ENCODE measurements around the gene FAM177A1. TPM values are rescaled to one million over a fixed set of nuclear protein-coding genes. Genes with fewer than 3 reads are reported as not detected.

The FAM177A1 gene
- total RNA-seq, 1 donor from 2014 or later: 58.2 TPM

DNA sequence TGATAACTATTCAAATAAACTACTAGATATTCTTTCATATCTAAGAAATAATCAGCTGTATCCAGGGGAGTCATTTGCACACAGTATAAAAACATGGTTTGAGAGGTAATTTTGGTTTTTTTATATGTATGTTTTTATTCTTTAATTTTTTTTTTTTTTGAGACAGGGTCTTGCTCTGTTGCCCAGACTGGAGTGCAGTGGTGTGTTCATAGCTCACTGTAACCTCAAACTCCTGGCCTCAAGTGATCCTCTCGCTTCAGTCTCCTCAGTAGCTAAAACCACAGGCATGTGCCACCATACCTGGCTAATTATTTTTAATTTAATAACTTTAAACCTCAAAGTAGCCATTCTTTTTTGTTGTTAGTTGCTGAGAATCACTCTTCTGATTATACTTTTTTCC lies 78.1 kb downstream of the FAM177A1 start:
- Histone ChIP-seq H3K4me3 (peak overlapping the region; percentile 82), H3F3A (ENCODE audit: low read depth) (peaks cover 16% of the 10 kb centered on the region), H3K4me2 (peak overlapping the region; percentile 89), H2AFZ (replicated peaks) (no peak overlapping the region), H3K9me3 (ENCODE audit: low read depth) (no peaks in the 10 kb centered on the region), H3K36me3 (peaks cover 4% of the 10 kb centered on the region), H3K79me2 (ENCODE audit: low read depth) (peaks cover 63% of the 10 kb centered on the region), H3K4me1 (peaks cover 6% of the 10 kb centered on the region), H4K20me1 (ENCODE audit: low read depth) (no peaks in the 10 kb centered on the region), H3K27ac (no peak overlapping the region), H3K9ac (no peak overlapping the region), H3K27me3 (no peaks in the 10 kb centered on the region)
- Mint-ChIP-seq H3K36me3 (peaks cover 25% of the 10 kb centered on the region), H3K27ac (no peak overlapping the region), H3K27me3 (ENCODE audit: insufficient read depth, low read depth) (peaks cover 7% of the 10 kb centered on the region), H3K4me1 (peaks cover 32% of the 10 kb centered on the region), H3K9me3 (no peaks in the 10 kb centered on the region), H3K4me3 (peak overlapping the region; percentile 99)
- no peak for DNase-seq (ENCODE audit: low spot score)
- TF ChIP-seq, protein P1, sequence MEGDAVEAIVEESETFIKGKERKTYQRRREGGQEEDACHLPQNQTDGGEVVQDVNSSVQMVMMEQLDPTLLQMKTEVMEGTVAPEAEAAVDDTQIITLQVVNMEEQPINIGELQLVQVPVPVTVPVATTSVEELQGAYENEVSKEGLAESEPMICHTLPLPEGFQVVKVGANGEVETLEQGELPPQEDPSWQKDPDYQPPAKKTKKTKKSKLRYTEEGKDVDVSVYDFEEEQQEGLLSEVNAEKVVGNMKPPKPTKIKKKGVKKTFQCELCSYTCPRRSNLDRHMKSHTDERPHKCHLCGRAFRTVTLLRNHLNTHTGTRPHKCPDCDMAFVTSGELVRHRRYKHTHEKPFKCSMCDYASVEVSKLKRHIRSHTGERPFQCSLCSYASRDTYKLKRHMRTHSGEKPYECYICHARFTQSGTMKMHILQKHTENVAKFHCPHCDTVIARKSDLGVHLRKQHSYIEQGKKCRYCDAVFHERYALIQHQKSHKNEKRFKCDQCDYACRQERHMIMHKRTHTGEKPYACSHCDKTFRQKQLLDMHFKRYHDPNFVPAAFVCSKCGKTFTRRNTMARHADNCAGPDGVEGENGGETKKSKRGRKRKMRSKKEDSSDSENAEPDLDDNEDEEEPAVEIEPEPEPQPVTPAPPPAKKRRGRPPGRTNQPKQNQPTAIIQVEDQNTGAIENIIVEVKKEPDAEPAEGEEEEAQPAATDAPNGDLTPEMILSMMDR (IDR thresholded peaks at IDR 0.05): no peak
- TF ChIP-seq EZH2 (IDR thresholded peaks at IDR 0.05) (no peak), EZH2phosphoT487 (IDR thresholded peaks at IDR 0.05) (no peak)

Other genes starting within 250 kb of the FAM177A1 start
- 8.5 and 11.5 TPM in 2 replicates for gene BAZ1A, start 170.9 kb upstream of the FAM177A1 start, total RNA-seq (ENCODE audit: low replicate concordance)
- 72.4 and 105 TPM in 2 replicates for gene SRP54, start 63.3 kb upstream of the FAM177A1 start, total RNA-seq (ENCODE audit: low replicate concordance)
- gene PPP2R3C, start 75.7 kb downstream of the FAM177A1 start, total RNA-seq (ENCODE audit: low replicate concordance): 41.9 and 67.4 TPM in 2 replicates
- 41.3 and 50.3 TPM in 2 replicates for gene PRORP, start 76.3 kb downstream of the FAM177A1 start, total RNA-seq (ENCODE audit: low replicate concordance)
- gene PSMA6, start 246.1 kb downstream of the FAM177A1 start, total RNA-seq (ENCODE audit: low replicate concordance): 241 and 344 TPM in 2 replicates